Amniotic epithelial cell (primary cell): ENCODE data around the gene KDM7A.
"Not testable (repeated sequence)": the region's sequence is repeated elsewhere in the genome, so short reads cannot be mapped to it uniquely, and the experiment has no call there.

Source experiments
- DNase-seq: peaks from one replicate; pipeline ENCODE4 v3.0.0-alpha.2; 2010; ENCODE audit warnings: low read depth

The KDM7A gene

GRCh38 chr7:140202942-140203341 is 26.2 kb upstream of the KDM7A start:
- not testable (repeated sequence) for DNase-seq

GRCh38 chr7:140201393-140201792 is 24.6 kb upstream of the KDM7A start:
- no peak for DNase-seq

- DNase-seq, result no peak
Measured at GRCh38 chr7:140200061-140200989, 23.5 kb upstream of the KDM7A start.

GRCh38 chr7:140197938-140198337 is 21.2 kb upstream of the KDM7A start:
- DNase-seq, result no peak

GRCh38 chr7:140197218-140197890 is 20.6 kb upstream of the KDM7A start:
- no peak for DNase-seq

- DNase-seq, result peak; percentile 68
Measured at GRCh38 chr7:140196361-140197217, 19.8 kb upstream of the KDM7A start.

- no peak for DNase-seq
Measured at GRCh38 chr7:140195859-140196258, 19.1 kb upstream of the KDM7A start.

GRCh38 chr7:140192620-140193019 is 15.8 kb upstream of the KDM7A start:
- DNase-seq, result no peak

- DNase-seq, result no peak
Measured at GRCh38 chr7:140192176-140192575, 15.4 kb upstream of the KDM7A start.

GRCh38 chr7:140190588-140190987 is 13.8 kb upstream of the KDM7A start:
- no peak for DNase-seq

- DNase-seq, result no peak
Measured at GRCh38 chr7:140189917-140190316, 13.1 kb upstream of the KDM7A start.

GRCh38 chr7:140182917-140183316 is 6.1 kb upstream of the KDM7A start:
- no peak for DNase-seq

GRCh38 chr7:140179339-140179738 is 2.6 kb upstream of the KDM7A start:
- DNase-seq, result no peak

- no peak for DNase-seq
Measured at GRCh38 chr7:140176122-140176701, 571 bp downstream of the KDM7A start.

GRCh38 chr7:140175221-140176121 is 1.3 kb downstream of the KDM7A start:
- DNase-seq, result peak; percentile 93

- no peak for DNase-seq
Measured at GRCh38 chr7:140174217-140174616, 2.6 kb downstream of the KDM7A start.

GRCh38 chr7:140170375-140170774 is 6.4 kb downstream of the KDM7A start:
- no peak for DNase-seq

GRCh38 chr7:140168816-140169215 is 8.0 kb downstream of the KDM7A start:
- DNase-seq, result no peak

GRCh38 chr7:140165422-140165821 is 11.4 kb downstream of the KDM7A start:
- DNase-seq, result peak; percentile 73

- peak; percentile 9 for DNase-seq
Measured at GRCh38 chr7:140162081-140162480, 14.7 kb downstream of the KDM7A start.

GRCh38 chr7:140161047-140161446 is 15.7 kb downstream of the KDM7A start:
- no peak for DNase-seq
